Measurements from ENCODE around the gene FBXL19.

The FBXL19 gene

DNA sequence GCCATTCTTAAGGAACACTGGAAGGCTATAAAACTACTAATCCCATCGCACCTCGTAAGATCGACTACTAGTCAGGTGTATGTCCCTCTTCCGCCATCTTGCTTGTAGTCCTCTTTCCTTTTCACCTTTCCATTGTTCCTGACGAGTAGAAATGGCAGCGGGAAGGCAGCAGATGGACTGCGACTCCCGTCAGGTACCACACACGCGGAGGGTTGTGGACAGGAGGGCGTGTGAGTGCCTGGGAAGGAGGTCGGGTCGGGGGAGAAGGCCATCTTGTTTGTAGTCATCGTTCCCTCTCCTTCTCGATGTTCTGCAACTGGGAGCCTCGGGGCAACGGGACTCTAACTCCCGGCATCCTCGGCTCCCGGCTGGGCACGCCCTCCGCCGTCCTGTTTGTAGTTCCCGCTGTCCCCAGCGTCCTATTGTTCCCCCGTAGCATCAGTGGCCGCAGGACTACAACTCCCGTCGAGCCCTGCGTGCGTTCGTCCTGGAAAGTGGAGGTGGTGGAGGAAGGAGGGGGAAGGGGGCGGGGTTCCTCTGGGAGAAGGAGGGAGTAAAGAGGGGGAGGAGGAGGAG lies 324 bp upstream of the FBXL19 start:
- no peaks in the 10 kb centered on the region for H3K9me3 Mint-ChIP-seq
- peaks cover 6% of the 10 kb centered on the region for H3K27me3 Mint-ChIP-seq
- peak overlapping the region; percentile 100 for H3K27ac Mint-ChIP-seq
- CTCF ChIA-PET: no interaction called here
- H3K4me1 Mint-ChIP-seq: peaks cover 35% of the 10 kb centered on the region
- peak; percentile 99 for DNase-seq
- H3K36me3 Mint-ChIP-seq: peaks cover 5% of the 10 kb centered on the region
- H3K4me3 Mint-ChIP-seq: peak overlapping the region; percentile 100

DNA sequence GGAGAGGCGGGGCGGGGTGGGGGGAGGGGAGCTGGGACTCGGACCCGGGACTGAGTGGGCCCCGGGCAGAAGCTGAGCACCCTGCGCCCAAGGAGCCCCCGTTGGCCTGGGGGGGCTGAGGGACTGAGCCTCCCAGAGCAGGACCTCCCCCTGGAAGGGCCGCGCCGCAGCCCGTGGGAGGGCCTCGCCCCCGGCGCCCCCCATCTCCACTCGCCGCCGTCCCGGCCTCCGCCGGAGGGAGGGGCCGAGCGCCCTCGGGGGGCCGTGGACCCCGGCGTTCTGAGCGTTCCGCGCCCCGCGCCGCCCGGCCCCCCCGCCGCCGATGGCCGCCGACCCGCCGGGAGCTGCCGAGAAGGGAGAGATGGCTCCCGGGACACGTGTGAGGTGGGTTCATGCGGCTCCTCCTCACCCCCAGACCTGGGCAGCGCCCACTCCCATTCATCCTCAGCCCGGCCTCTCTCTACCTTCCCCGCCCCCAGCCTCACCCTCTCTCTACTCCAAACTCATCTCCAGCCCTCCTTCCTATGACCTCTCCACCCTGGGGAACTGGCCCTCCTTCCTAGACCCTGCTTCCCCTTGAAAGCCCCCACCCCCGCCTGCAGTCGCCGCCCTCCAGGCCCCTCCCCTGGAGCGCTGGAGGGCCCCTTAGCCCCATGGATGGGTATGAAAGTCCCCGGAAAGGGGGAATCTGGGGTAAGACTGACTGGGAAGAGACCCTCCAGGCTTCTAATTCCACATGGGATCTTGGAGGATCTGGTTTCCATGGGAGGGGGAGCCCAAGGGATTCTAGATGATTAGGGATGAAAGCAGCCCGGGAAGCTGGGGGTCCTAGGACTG lies 922 bp downstream of the FBXL19 start:
- DNase-seq: peak; percentile 44
- no peaks in the 10 kb centered on the region for H3K27me3 Mint-ChIP-seq
- H3K4me1 Mint-ChIP-seq: peaks cover 36% of the 10 kb centered on the region
- peak overlapping the region; percentile 74 for H3K4me3 Mint-ChIP-seq
- peaks cover 6% of the 10 kb centered on the region for H3K36me3 Mint-ChIP-seq
- H3K9me3 Mint-ChIP-seq: no peaks in the 10 kb centered on the region
- CTCF ChIA-PET: interaction anchor here (1.3 to 3.6 kb wide), 2 partner anchors 11 to 18 kb away, joined by 3 to 16 read pairs; no protein-coding TSS in a partner anchor
- H3K27ac Mint-ChIP-seq: no peak overlapping the region

DNA sequence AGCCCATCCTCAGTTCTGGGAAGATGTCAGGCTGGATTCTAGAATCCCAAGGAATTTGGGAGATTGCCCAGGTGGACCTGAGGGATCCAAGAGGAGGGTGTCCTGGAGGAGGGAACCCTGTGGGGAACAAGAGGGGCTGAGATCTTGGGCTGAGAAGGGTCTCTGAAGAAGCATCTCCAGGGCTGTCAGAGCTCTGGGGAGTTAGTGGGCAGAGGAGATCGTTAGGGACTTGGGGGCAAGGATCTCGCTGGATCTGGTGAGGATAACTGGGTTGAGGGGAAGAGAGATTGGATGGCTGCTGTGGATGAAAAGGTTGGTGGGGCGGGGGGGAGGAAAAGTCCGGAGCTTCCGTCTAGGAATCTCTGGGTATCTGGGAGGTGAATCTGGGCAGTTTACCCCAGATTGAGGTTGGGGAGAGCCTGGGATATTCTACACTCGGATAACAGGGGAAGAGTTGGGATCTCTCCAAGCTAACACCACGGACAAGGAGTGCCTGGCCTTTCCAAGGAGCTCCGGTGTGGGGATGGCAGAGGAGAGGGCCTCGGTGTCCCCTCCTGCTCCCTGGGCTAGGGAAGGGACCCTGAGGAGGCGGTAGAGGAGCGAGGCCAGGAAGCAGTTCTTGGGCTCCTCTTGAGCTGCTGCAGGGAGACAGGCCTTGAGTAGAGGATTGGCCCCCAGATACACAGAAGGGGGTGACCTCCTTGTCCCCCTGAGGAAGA lies 1.7 kb downstream of the FBXL19 start:
- no peak overlapping the region for H3K27ac Mint-ChIP-seq
- no peak for DNase-seq
- peaks cover 6% of the 10 kb centered on the region for H3K36me3 Mint-ChIP-seq
- H3K27me3 Mint-ChIP-seq: no peaks in the 10 kb centered on the region
- no peaks in the 10 kb centered on the region for H3K9me3 Mint-ChIP-seq
- CTCF ChIA-PET: interaction anchor here (1.3 to 3.6 kb wide), 2 partner anchors 10 to 18 kb away, joined by 3 to 16 read pairs; no protein-coding TSS in a partner anchor
- H3K4me3 Mint-ChIP-seq: peak overlapping the region; percentile 74
- H3K4me1 Mint-ChIP-seq: peaks cover 36% of the 10 kb centered on the region

DNA sequence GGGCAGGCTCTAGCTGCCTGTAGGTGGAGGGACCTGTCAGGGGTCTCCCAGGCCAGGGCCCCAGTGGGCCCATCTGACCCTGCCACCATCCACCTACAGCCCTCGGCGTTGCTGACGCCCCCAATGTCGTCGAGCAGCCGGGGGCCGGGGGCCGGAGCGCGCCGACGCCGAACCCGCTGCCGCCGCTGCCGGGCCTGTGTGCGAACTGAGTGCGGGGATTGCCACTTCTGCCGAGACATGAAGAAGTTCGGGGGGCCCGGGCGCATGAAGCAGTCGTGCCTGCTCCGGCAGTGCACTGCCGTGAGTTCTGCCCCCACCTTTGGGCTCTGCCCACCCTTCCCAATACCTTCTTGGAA lies 2.2 kb downstream of the FBXL19 start:
- Mint-ChIP-seq H3K27ac (no peak overlapping the region), H3K36me3 (peaks cover 6% of the 10 kb centered on the region), H3K9me3 (no peaks in the 10 kb centered on the region), H3K4me3 (no peak overlapping the region), H3K4me1 (peaks cover 36% of the 10 kb centered on the region), H3K27me3 (no peaks in the 10 kb centered on the region)
- CTCF ChIA-PET: interaction anchor here (1.3 to 3.6 kb wide), 2 partner anchors 10 to 17 kb away, joined by 3 to 16 read pairs; no protein-coding TSS in a partner anchor
- DNase-seq: no peak

- no peak for DNase-seq
- Mint-ChIP-seq H3K27ac (peak overlapping the region; percentile 53), H3K4me3 (peak overlapping the region; percentile 45), H3K36me3 (peaks cover 10% of the 10 kb centered on the region), H3K4me1 (peaks cover 35% of the 10 kb centered on the region), H3K9me3 (no peaks in the 10 kb centered on the region), H3K27me3 (no peaks in the 10 kb centered on the region)
- CTCF ChIA-PET: interaction anchor here (0.8 to 3.6 kb wide), 5 partner anchors 9 to 233 kb away, joined by 3 to 16 read pairs (median 8); no protein-coding TSS in a partner anchor
Observed at GRCh38 chr16:30925995-30926811, 2.8 kb downstream of the FBXL19 start.

GRCh38 chr16:30926937-30927788 lies 3.8 kb downstream of the FBXL19 start:
- H3K4me1 Mint-ChIP-seq: peaks cover 28% of the 10 kb centered on the region
- H3K27me3 Mint-ChIP-seq: no peaks in the 10 kb centered on the region
- H3K36me3 Mint-ChIP-seq: peaks cover 11% of the 10 kb centered on the region
- no peak overlapping the region for H3K27ac Mint-ChIP-seq
- DNase-seq: no peak
- H3K4me3 Mint-ChIP-seq: no peak overlapping the region
- H3K9me3 Mint-ChIP-seq: no peaks in the 10 kb centered on the region
- CTCF ChIA-PET: interaction anchor here (0.8 to 3.6 kb wide), 4 partner anchors 8 to 234 kb away, joined by 3 to 16 read pairs (median 11); no protein-coding TSS in a partner anchor

DNA sequence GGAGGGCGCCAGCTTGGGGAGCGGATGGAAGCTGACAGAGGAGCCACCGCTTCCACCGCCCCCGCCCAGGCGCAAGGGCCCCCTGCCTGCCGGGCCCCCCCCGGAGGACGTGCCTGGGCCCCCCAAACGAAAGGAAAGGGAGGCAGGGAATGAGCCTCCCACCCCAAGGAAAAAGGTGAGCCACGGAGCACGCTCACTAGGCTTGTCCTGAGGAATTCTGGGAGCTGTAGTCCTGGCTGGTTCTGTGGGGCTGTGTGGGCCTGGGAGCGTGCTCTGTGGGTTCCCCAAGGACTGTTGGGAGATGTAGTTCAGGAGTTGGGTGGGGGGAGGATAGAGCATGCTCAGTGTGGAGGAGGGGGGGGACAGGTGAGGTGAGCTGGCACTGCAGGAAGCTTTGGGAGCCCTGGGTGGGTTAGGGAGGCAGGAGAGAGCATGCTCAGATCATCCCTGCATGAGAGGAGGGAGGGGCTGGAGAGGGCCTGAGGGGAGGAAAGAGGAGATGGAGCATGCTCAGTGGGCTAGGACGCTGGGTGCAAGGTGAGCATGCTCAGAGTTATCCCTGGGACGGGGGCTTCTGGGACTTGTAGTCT lies 4.5 kb downstream of the FBXL19 start:
- H3K4me1 Mint-ChIP-seq: peaks cover 26% of the 10 kb centered on the region
- peaks cover 17% of the 10 kb centered on the region for H3K36me3 Mint-ChIP-seq
- no peak overlapping the region for H3K27ac Mint-ChIP-seq
- DNase-seq: peak; percentile 46
- no peaks in the 10 kb centered on the region for H3K9me3 Mint-ChIP-seq
- no peaks in the 10 kb centered on the region for H3K27me3 Mint-ChIP-seq
- H3K4me3 Mint-ChIP-seq: no peak overlapping the region
- CTCF ChIA-PET: interaction anchor here (1.8 to 3.6 kb wide), 3 partner anchors 8 to 83 kb away, joined by 8 to 16 read pairs (median 14); no protein-coding TSS in a partner anchor

DNA sequence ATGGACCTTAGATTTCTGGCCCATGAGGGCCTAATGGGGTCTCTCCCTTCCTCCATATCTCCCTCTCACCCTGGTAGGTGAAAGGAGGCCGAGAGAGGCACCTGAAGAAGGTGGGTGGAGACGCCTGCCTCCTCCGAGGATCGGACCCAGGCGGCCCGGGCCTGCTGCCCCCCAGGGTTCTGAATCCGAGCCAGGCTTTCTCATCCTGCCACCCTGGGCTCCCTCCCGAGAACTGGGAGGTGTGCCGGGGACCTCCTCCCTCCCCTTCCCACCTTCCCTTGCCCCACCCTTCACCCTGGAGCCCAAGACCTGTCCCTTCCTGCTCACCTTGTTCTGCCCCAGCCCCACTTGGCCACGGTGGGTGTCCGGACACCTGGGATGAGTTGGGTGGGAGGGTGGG lies 5.0 kb downstream of the FBXL19 start:
- no peak overlapping the region for H3K4me3 Mint-ChIP-seq
- no peaks in the 10 kb centered on the region for H3K27me3 Mint-ChIP-seq
- H3K4me1 Mint-ChIP-seq: peaks cover 23% of the 10 kb centered on the region
- DNase-seq: no peak
- CTCF ChIA-PET: interaction anchor here (2.0 kb wide), 1 partner anchor 84 kb away, joined by 8 read pairs; no protein-coding TSS in a partner anchor
- peaks cover 17% of the 10 kb centered on the region for H3K36me3 Mint-ChIP-seq
- H3K27ac Mint-ChIP-seq: no peak overlapping the region
- no peaks in the 10 kb centered on the region for H3K9me3 Mint-ChIP-seq

DNA sequence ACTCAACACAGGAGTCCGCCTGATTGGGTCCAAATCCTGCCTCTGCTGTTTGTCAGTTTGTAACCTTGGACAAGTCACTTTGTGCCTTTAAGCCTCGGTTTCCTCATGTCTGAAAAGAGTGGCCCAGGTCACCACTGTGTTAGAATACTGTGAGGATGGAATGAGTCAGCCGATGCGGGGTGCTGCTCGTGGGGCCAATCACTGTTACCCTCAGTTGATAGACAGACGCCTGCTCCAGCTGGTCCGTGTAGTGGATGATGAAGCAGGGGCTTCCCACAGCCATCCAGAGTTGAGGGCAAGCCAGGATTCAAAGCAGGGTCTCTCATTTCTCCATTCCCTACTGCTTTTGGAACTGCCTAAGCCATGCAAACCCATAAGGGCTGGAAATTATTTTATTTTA lies 5.8 kb downstream of the FBXL19 start:
- CTCF ChIA-PET: interaction anchor here (2.0 kb wide), 1 partner anchor 13 kb away, joined by 4 read pairs; no protein-coding TSS in a partner anchor
- H3K36me3 Mint-ChIP-seq: peaks cover 17% of the 10 kb centered on the region
- DNase-seq: no peak
- H3K9me3 Mint-ChIP-seq: no peaks in the 10 kb centered on the region
- H3K4me3 Mint-ChIP-seq: no peak overlapping the region
- H3K4me1 Mint-ChIP-seq: peaks cover 25% of the 10 kb centered on the region
- no peaks in the 10 kb centered on the region for H3K27me3 Mint-ChIP-seq
- no peak overlapping the region for H3K27ac Mint-ChIP-seq

GRCh38 chr16:30930160-30930571 lies 6.8 kb downstream of the FBXL19 start:
- Mint-ChIP-seq H3K27ac (no peak overlapping the region), H3K4me1 (peaks cover 27% of the 10 kb centered on the region), H3K36me3 (peaks cover 20% of the 10 kb centered on the region), H3K4me3 (no peak overlapping the region), H3K9me3 (no peaks in the 10 kb centered on the region), H3K27me3 (no peaks in the 10 kb centered on the region)
- CTCF ChIA-PET: interaction anchor here (2.0 kb wide), 1 partner anchor 12 kb away, joined by 4 read pairs; no protein-coding TSS in a partner anchor
- no peak for DNase-seq

DNA sequence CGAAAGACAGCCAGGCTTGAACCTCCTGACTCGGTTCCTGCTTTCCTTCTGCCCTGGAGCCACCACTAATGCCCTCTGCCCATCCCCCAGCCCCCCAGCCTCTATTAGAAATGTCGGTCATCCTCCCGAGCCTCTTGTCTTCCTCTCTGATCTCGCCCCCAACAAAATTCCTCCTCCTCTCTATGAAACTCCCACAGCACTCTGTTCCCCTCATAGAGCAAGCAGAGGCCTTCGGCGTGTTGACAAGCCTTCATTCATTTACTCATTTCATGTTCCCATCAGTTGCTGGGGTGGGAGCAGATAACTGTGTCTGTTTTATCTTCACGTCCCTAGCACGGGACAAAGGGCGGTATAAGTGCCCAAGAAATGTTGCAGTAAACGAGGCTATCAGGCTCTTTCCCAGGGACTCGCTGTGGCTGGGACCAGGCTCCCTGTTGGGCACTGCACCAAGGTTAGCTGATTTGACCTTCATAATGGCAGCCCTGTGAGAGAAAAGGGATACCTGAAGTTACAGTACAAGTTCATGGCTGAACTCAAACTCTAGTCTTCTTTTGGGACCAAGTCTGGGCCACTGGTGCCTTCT lies 7.8 kb downstream of the FBXL19 start:
- H3K4me3 Mint-ChIP-seq: no peak overlapping the region
- DNase-seq: no peak
- CTCF ChIA-PET: interaction anchor here (2.0 kb wide), 1 partner anchor 11 kb away, joined by 4 read pairs; no protein-coding TSS in a partner anchor
- H3K27me3 Mint-ChIP-seq: no peaks in the 10 kb centered on the region
- no peaks in the 10 kb centered on the region for H3K9me3 Mint-ChIP-seq
- H3K36me3 Mint-ChIP-seq: peaks cover 19% of the 10 kb centered on the region
- H3K4me1 Mint-ChIP-seq: peaks cover 26% of the 10 kb centered on the region
- no peak overlapping the region for H3K27ac Mint-ChIP-seq
